DND-41 (cell line): ENCODE results near the gene ENTPD3.

Experiments used
- EZH2 ChIP-seq: IDR thresholded peaks from 3 replicates; pipeline ENCODE4 v1.6.1; 2012; ENCODE audit warnings: borderline replicate concordance, low read depth, mild to moderate bottlenecking, moderate library complexity, low read length, inconsistent platforms; ENCODE audit not compliant: severe bottlenecking
- TF ChIP-seq, protein P1 (sequence below): IDR thresholded peaks from 2 replicates; pipeline ENCODE4 v1.5.1; 2012; ENCODE audit warnings: borderline replicate concordance, low read length, moderate library complexity, mild to moderate bottlenecking; ENCODE audit not compliant: poor library complexity, severe bottlenecking; ENCODE audit errors: extremely low read depth

DNA sequence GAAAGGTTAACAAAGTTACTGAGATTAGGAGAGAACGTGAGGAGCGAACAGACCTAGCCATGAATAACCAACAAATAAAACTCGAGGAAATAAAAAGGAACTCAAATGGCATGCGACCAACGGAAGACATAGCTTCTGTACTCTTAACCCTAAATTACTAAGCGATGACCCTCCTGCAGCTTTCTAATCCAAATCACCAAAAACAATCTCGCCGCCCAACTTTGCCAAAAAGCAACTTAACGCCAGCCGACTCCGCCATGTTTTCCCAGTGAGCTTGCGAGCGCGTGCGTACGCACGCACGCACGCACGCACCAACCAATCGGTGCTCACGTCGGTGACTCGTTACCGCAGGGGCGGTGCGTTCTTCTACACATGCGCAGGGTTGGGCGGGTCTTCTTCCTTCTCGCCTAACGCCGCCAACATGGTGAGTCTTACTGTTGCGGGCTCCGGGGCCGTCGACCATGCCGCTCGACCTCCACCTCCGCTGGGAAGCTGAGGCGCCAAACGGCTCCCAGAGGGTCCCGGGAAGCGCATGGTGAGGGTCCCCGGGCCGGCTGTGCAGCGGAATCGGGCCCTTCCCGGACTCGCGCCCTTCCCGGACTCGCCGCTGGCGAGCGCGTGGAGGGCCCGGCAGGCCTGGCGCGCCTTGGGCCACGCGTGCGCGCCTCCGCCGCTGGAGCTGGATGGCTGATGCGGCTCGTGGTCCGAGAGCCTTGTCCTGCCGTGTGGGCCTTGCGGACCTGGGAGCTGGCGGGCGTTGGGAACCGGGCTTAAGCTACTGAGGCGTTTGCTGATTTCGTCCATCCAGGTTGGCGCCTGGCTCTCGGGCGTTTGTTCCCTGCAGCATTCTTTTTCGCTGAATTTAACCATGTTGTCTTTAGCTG is 70.2 kb downstream of the ENTPD3 start, which contains the start of gene RPL14:
- TF ChIP-seq, protein P1, sequence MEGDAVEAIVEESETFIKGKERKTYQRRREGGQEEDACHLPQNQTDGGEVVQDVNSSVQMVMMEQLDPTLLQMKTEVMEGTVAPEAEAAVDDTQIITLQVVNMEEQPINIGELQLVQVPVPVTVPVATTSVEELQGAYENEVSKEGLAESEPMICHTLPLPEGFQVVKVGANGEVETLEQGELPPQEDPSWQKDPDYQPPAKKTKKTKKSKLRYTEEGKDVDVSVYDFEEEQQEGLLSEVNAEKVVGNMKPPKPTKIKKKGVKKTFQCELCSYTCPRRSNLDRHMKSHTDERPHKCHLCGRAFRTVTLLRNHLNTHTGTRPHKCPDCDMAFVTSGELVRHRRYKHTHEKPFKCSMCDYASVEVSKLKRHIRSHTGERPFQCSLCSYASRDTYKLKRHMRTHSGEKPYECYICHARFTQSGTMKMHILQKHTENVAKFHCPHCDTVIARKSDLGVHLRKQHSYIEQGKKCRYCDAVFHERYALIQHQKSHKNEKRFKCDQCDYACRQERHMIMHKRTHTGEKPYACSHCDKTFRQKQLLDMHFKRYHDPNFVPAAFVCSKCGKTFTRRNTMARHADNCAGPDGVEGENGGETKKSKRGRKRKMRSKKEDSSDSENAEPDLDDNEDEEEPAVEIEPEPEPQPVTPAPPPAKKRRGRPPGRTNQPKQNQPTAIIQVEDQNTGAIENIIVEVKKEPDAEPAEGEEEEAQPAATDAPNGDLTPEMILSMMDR, result no peak
- no peak for TF ChIP-seq EZH2
